T-helper 2 cell treated with Interferon-gamma antibody and Interleukin-4, amounts not matched to agents 5 μg/mL and 100 μg/mL, for 36 hours (primary cell): ENCODE measurements around the gene LMOD1.
"Not testable (repeated sequence)": the region's sequence is repeated elsewhere in the genome, so short reads cannot be mapped to it uniquely, and the experiment has no call there.

Experiments used
- DNase-seq: peaks from one replicate; pipeline ENCODE4 v3.0.0; 2021; ENCODE audit warnings: low spot score
- H3K27ac Mint-ChIP-seq: one replicate; pipeline ENCODE4 v1.8.0; 2021; ENCODE audit warnings: mild to moderate bottlenecking, mixed read lengths
- H3K27me3 Mint-ChIP-seq: one replicate; pipeline ENCODE4 v1.8.0; 2021; ENCODE audit warnings: low read depth, mixed read lengths
- H3K36me3 Mint-ChIP-seq: one replicate; pipeline ENCODE4 v1.8.0; 2021; ENCODE audit warnings: low read depth, mixed read lengths
- H3K4me1 Mint-ChIP-seq: one replicate; pipeline ENCODE4 v1.8.0; 2021; ENCODE audit warnings: low read depth, mixed read lengths
- H3K4me3 Mint-ChIP-seq: one replicate; pipeline ENCODE4 v1.8.0; 2022; ENCODE audit warnings: mild to moderate bottlenecking, moderate library complexity, mixed read lengths
- H3K9me3 Mint-ChIP-seq: one replicate; pipeline ENCODE4 v1.8.0; 2021; ENCODE audit warnings: mixed read lengths

Gene LMOD1

DNA sequence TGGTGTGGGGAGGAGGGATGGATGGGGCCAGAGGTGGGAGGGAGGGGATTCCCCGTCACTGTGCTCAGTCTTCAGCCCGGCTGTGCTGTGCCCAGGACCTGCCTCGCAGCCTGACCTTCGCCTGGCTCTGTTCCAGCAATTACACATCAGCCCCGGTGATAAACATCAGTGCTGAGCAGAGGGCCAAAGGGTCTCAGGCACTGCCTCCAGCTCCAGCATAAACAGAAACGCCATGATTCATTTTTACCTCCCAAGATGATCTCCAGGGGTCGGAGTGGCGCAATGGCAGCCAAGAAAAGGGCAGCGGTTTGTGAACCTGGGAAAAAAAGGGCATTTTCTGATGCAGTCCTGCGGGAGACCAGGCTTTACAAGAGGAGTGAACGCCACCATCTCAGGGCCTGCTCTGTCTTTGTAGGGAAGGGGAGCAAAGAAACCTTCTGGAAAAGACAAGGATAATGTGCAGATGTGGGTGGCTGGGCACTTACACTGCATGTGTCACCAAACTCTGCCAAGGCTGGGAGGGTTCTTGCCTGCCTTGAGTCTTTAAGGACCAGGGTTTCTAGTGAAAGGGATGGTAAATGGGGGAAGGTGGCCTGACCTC is 29.6 kb downstream of the LMOD1 start:
- Mint-ChIP-seq H3K4me1 (no peaks in the 10 kb centered on the region), H3K27me3 (peaks cover 15% of the 10 kb centered on the region), H3K4me3 (no peak overlapping the region), H3K36me3 (no peaks in the 10 kb centered on the region), H3K9me3 (no peaks in the 10 kb centered on the region), H3K27ac (no peak overlapping the region)
- no peak for DNase-seq

DNA sequence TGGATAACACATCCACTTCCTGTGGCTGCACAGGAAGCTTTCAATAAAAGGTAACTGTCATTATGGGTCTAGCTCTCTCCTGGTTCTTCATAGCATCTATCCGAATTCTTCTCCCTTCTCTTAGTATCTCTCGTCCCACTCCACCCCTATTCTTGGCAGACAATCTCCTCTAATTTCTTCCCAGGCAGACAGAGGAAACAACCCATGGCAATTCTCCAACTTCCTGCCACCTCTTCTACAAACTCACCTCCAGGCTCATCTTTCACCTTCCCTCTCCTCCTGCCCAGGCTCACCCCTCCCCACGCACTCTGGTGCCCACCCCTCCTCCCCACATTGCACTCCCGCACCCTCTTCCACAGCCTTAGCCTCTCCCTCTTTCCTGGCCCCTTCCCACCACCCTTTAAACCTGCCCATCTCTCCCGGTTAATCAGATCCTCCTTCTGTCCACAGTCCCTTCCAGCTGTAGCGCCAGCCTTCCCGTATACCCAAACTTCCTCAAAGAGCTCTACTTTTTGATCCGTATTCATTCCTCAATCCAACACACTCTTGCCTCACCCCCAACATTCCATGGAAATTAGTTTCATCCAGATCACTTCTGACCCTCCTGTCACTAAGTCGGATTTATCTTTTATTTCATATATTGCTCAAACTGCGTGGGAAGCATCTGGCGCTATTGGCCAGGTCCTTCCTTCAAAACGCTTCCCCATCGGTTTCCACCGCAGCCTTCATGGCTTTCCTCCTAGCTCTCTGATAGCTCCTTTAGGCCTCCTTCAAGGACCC is 31.7 kb downstream of the LMOD1 start:
- Mint-ChIP-seq H3K36me3 (no peaks in the 10 kb centered on the region), H3K4me1 (no peaks in the 10 kb centered on the region), H3K27me3 (peaks cover 13% of the 10 kb centered on the region), H3K4me3 (no peak overlapping the region), H3K27ac (no peak overlapping the region), H3K9me3 (no peaks in the 10 kb centered on the region)
- DNase-seq, result no peak

DNA sequence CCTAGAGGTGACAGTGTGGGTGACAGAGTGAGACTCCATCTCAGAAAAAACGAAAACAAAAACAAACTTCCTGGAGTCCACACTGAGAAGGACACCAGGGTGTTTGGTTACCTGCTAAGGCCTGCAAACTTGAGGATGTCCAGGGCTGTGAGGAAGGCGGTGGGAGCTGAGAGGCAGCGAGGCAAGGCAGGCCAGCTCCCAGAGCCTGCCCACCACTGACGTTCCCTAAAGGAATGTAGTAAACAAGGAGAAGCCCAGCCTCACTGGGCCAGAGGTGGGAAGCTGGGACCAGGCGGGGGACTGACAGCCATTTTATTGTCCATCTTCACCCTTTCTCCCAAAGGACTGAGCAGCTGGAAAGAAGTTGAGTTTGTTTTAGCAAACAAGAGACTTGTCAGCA is 33.5 kb downstream of the LMOD1 start:
- Mint-ChIP-seq H3K4me1 (no peaks in the 10 kb centered on the region), H3K9me3 (no peaks in the 10 kb centered on the region), H3K27ac (no peak overlapping the region), H3K36me3 (no peaks in the 10 kb centered on the region), H3K27me3 (peaks cover 4% of the 10 kb centered on the region), H3K4me3 (no peak overlapping the region)
- DNase-seq, result no peak

DNA sequence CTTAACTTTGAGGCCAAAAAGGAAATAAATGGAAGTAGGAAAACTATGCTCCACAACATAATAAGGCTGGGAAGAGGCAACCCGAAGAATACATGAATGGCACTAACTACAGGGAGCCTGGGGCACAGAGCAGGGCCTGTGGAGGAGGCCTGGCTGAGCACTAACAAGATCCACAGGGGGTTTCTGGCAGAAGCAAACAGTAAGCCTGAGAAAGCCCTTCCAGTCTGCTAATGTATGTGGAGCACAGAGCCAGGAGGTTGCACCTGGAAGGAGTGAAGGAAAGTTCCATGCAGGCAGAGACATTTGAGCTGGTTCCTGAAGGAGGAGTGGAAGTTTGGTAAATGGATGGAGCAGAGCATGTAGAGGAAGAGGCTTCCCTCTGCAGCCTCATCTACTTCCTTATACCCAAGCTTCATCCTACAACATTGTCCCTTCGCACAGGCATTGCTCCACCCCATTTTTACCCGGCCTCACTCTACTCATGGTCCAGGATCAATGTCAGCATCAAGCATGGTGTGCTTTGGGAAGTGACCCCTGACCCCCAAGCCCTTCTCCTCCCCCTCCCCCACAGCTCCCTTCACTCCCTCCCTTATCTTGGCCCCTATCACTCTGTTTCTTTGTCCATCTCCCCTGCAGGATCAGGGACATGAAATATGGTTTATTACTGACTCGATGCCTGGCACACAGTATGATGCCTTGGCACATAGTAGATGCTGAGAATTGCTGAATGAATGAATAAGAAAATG is 34.3 kb downstream of the LMOD1 start:
- Mint-ChIP-seq H3K9me3 (no peaks in the 10 kb centered on the region), H3K4me1 (no peaks in the 10 kb centered on the region), H3K27me3 (peaks cover 4% of the 10 kb centered on the region), H3K4me3 (no peak overlapping the region), H3K27ac (no peak overlapping the region), H3K36me3 (no peaks in the 10 kb centered on the region)
- DNase-seq, result no peak

DNA sequence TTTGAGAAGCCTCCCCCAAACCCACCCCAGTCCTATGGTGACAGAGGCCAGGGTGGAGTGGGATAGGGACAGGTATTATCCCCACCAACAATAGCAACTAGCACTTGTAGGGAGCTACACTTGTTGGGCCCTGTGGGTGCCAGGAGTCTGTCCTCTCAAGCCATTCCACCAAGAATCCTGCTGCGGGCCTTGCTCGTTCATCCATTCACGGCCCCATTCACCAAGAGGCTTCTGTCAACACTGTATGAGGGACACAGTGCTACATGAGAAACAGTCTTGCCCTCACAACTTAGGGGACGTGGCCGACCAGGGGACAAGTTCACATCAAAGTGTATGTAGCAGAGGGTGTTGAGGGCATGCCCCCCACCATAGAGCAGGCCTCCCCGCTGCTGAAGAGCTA is 38.7 kb downstream of the LMOD1 start:
- Mint-ChIP-seq H3K36me3 (no peaks in the 10 kb centered on the region), H3K9me3 (no peaks in the 10 kb centered on the region), H3K4me1 (peaks cover 4% of the 10 kb centered on the region), H3K4me3 (no peak overlapping the region), H3K27ac (no peak overlapping the region), H3K27me3 (no peaks in the 10 kb centered on the region)
- DNase-seq, result no peak

DNA sequence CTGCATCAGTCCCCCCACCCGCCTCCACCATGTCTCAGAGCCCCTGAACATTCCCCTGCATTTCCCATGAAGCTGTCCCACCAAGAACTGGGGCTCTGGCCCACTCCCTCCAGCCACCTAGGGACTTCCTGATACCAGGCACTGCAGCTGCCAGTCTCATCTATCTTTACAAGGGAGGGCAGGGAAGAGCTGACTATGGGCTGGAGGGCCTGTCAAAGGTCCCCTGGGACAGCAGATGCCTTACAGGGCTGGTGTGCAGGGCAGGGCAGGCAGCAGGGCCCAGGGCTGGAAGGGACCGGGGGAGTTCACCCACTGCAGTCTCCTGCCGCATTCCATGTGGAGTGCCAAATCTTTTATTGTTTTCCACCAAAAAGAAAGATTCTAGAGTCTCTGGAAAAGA is 40.0 kb downstream of the LMOD1 start:
- Mint-ChIP-seq H3K4me3 (no peak overlapping the region), H3K9me3 (no peaks in the 10 kb centered on the region), H3K27me3 (no peaks in the 10 kb centered on the region), H3K36me3 (no peaks in the 10 kb centered on the region), H3K4me1 (peaks cover 4% of the 10 kb centered on the region), H3K27ac (no peak overlapping the region)
- no peak for DNase-seq

DNA sequence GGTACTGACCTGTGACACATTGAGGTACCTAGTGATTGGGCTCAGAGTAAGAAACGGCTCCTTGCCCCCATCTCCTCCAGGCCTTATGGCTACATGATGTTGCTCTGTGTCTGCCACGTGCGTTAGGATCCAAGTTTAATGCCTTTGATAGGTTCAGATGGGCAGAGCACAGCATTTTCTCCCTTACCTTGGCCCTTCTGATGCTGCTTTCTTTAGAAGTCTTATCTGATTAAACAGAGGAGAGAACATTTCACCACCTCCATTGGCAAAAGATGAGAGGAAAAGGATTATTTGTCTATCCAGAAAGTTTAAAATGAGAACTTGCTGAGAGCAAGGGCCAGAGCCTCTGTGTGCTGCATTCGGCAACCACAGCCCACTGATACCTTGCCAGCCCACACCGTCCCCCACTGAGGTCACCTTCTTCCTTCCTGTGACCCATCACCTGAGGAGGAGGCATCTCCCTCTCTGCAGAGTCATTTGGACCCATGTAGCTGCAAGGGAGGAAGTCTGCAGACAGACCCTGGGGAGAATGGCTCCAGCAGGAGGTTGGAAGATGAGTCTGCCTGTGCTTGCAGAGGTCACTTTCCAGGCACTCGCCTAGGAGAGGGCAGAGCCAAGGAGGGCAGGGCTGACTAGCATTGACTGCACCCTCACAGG is 41.0 kb downstream of the LMOD1 start:
- Mint-ChIP-seq H3K36me3 (no peaks in the 10 kb centered on the region), H3K27me3 (peaks cover under 1% of the 10 kb centered on the region), H3K9me3 (no peaks in the 10 kb centered on the region), H3K27ac (no peak overlapping the region), H3K4me3 (no peak overlapping the region), H3K4me1 (peaks cover 4% of the 10 kb centered on the region)
- DNase-seq, result no peak

DNA sequence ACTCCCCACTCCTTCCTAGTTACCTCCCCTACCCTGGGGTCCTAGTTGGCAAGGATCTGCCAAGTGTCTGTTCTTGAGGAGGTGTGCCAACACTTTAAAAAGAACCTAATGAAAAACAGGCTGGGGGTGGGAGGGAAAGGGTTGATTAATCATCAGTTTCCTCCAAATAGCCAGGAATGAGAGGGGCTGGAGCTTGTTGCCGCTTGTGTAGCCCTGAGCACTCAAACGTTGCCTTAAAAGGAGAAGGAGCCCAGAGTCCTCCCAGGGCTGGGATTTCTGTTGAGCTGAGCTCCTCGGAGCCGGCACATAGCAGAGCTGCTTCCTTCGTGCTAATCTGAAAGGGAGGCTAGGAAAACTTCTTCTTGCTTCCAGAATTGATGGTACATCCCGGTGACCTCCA is 41.8 kb downstream of the LMOD1 start:
- Mint-ChIP-seq H3K27me3 (peaks cover 5% of the 10 kb centered on the region), H3K9me3 (no peaks in the 10 kb centered on the region), H3K4me1 (peaks cover 4% of the 10 kb centered on the region), H3K4me3 (no peak overlapping the region), H3K27ac (no peak overlapping the region), H3K36me3 (no peaks in the 10 kb centered on the region)
- no peak for DNase-seq

DNA sequence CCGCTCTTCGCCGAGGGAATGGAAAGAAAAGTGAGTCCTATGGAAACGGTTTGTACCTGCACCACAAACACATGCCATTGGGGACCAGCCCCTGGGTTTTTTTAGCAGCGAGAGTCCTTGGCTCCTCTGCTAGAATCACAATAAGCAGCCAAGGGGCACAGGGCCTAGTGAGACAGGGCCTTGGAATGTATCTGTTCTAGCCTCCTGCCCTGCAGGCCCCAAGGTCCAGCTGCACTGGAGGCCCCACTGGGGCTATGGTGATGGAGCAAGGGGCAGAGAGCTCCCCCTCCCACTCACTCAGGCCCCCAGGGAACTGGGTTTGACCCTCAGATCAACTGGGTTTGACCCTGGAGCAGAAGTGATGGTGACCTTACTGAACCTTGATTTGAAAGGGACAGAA is 43.2 kb downstream of the LMOD1 start:
- Mint-ChIP-seq H3K9me3 (no peaks in the 10 kb centered on the region), H3K4me1 (peaks cover 4% of the 10 kb centered on the region), H3K36me3 (no peaks in the 10 kb centered on the region), H3K4me3 (no peak overlapping the region), H3K27me3 (peaks cover 5% of the 10 kb centered on the region), H3K27ac (no peak overlapping the region)
- DNase-seq, result no peak

DNA sequence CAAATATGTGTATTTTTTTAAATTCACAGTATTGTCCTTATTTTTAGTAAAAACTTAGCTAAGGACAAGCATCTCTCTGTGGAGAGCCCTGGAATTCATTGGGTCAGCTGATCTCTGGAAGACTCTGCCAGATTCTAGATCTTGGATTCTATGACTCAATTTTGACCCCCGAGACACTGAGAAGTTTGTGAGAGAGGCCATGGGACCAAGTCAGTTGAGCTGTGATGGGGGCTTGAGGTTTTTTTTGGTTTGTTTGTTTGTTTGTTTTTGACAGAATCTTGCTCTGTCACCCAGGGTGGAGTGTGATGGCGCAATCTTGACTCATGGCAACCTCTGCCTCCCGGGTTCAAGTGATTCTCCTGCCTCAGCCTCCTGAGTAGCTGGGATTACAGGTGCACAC is 44.1 kb downstream of the LMOD1 start:
- peaks cover 4% of the 10 kb centered on the region for H3K4me1 Mint-ChIP-seq
- H3K4me3 Mint-ChIP-seq, result no peak overlapping the region
- H3K36me3 Mint-ChIP-seq, result no peaks in the 10 kb centered on the region
- H3K9me3 Mint-ChIP-seq, result no peaks in the 10 kb centered on the region
- peaks cover 7% of the 10 kb centered on the region for H3K27me3 Mint-ChIP-seq
- no peak for DNase-seq
- H3K27ac Mint-ChIP-seq, result no peak overlapping the region

DNA sequence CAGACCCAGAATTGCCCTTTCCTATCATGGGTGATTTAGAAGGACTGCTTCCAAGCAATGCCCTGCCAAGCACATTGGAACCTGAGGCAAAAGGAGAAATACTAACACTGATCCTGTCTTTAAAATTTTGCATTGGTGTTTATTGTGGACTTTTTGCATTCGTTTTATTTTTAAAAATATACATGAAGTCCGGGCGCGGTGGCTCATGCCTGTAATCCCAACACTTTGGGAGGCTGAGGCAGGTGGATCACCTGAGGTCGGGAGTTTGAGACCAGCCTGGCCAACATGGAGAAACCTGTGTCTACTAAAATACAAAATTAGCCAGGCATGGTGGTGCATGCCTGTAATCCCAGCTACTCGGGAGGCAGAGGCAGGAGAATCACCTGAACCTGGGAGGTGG is 45.3 kb downstream of the LMOD1 start:
- H3K27ac Mint-ChIP-seq, H3K4me3 Mint-ChIP-seq, H3K36me3 Mint-ChIP-seq, DNase-seq, H3K27me3 Mint-ChIP-seq, H3K9me3 Mint-ChIP-seq, H3K4me1 Mint-ChIP-seq: not testable (repeated sequence)

DNA sequence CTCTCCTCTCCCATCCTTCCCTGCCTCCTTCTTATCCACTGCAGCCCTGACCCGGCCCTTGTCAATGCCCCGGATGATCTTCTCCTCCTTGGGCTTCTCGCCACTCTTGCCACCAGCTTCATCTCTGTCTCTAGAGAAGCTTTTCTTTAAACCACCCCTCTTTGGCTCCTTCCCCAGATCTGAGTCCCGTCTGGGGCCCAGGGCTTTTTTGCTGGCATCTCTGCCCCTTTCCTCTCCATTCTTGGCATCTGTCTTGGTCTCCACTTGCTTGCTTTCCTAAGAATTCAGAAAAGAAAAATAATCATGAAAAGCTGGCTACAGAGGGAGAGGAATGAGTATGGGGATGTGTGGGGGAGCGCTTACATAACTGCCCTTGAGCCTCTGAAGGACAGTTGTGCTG is 45.9 kb downstream of the LMOD1 start:
- no peaks in the 10 kb centered on the region for H3K36me3 Mint-ChIP-seq
- DNase-seq, result no peak
- peaks cover 7% of the 10 kb centered on the region for H3K27me3 Mint-ChIP-seq
- H3K27ac Mint-ChIP-seq, result no peak overlapping the region
- peaks cover 10% of the 10 kb centered on the region for H3K4me1 Mint-ChIP-seq
- H3K4me3 Mint-ChIP-seq, result no peak overlapping the region
- H3K9me3 Mint-ChIP-seq, result no peaks in the 10 kb centered on the region

DNA sequence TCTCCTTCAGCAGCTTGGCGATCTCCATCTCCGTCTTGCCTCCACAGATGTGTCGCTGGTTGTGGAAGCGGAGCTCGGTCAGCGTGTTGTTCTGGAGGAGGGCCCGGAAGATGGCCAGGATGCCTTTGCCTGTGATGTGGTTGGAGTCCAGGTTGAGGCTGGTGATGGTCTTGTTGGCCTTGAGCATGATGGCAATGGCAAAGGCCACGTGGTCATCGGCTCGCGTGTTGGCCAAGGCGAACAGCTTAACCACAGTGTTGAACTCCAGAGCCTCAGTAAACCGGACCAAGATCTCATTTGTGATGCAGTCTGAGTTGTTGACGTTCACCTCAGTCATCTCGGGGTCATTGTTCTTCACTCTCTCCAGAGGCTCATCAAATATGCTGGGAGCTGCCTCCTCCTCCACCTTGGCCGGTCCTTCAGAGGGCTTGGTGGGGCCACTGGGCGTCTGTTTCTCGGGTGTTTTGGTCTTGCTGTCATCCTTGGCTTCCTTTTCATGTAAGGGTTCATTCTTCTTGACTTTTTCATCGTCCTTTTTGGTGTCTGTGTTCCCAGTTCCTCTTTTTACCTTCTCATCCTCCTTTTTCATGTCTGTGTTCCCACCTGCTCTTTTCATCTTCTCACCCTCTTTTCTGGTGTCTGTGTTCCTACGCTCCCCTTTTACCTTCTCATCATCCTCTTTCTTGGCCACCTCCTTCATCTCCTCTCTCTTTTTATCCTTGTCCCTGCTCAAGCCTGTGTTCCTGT is 46.5 kb downstream of the LMOD1 start:
- no peak for DNase-seq
- Mint-ChIP-seq H3K4me1 (peaks cover 7% of the 10 kb centered on the region), H3K9me3 (no peaks in the 10 kb centered on the region), H3K4me3 (no peak overlapping the region), H3K27me3 (peaks cover 7% of the 10 kb centered on the region), H3K27ac (no peak overlapping the region), H3K36me3 (no peaks in the 10 kb centered on the region)
